HepG2 (cell line): ENCODE results near the gene RSKR. TPM values are rescaled to one million over a fixed set of nuclear protein-coding genes. Genes with fewer than 3 reads are reported as not detected.
A peak's percentile ranks its signal among the peaks of the same experiment; 100 is the strongest.

ENCODE experiments used
- AGO2 ChIP-seq: fragments of 200-400 bp; formaldehyde crosslinking; optimal IDR thresholded peaks from 2 replicates; pipeline ENCODE3; 2017; ENCODE audit warnings: mild to moderate bottlenecking, low read depth, low read length, moderate library complexity
- ARNT2 ChIP-seq: sonication (generic); formaldehyde crosslinking; IDR thresholded peaks from 2 replicates; pipeline ENCODE4 v1.8.0; 2022; ENCODE audit warnings: mild to moderate bottlenecking, low read depth, missing genetic modification reagents, moderate library complexity
- GABPA ChIP-seq, 2 experiments: IDR thresholded peaks; 2 replicates each; pipeline ENCODE4 v1.6.1; 2011 to 2016; ENCODE audit warnings: low read depth in 2 of 2, low read length in 1 of 2, missing biosample characterization in 1 of 2, missing genetic modification characterization in 1 of 2
- GPN1 ChIP-seq: sonication (generic); formaldehyde crosslinking; IDR thresholded peaks from 2 replicates; pipeline ENCODE4 v1.5.1; 2020; ENCODE audit warnings: missing genetic modification reagents, borderline replicate concordance
- KLF11 ChIP-seq: IDR thresholded peaks from 2 replicates; pipeline ENCODE4 v1.6.1; 2016; ENCODE audit warnings: missing compliant biosample characterization
- MAZ ChIP-seq, 2 experiments: sonication (generic) in 1 of 2; formaldehyde crosslinking in 1 of 2; IDR thresholded peaks; 2 replicates each; pipeline versions ENCODE4 v1.5.0 to v1.6.1; 2012 to 2020; ENCODE audit warnings: low read depth in 2 of 2, mild to moderate bottlenecking in 2 of 2, borderline replicate concordance in 1 of 2, improper control_type of control experiment in 1 of 2, low read length in 1 of 2, missing genetic modification reagents in 1 of 2, moderate library complexity in 1 of 2
- POLR2A ChIP-seq, 2 experiments: IDR thresholded peaks; 2 replicates each; pipeline ENCODE4 v1.6.1; 2011; ENCODE audit warnings: low read depth in 2 of 2, low read length in 2 of 2, mild to moderate bottlenecking in 1 of 2, moderate library complexity in 1 of 2; ENCODE audit not compliant: insufficient read depth in 1 of 2
- RAD21 ChIP-seq: fragments of 450-650 bp; formaldehyde crosslinking; IDR thresholded peaks from 2 replicates; pipeline ENCODE4 v1.5.0; 2020; ENCODE audit warnings: mild to moderate bottlenecking
- RBAK ChIP-seq: sonication (generic); formaldehyde crosslinking; IDR thresholded peaks from 2 replicates; pipeline ENCODE4 v1.5.1; 2020; ENCODE audit warnings: mild to moderate bottlenecking, missing genetic modification reagents
- RNF2 ChIP-seq: fragments of 450-650 bp; conservative IDR thresholded peaks from 2 replicates; pipeline ENCODE4 v1.6.1; 2016; ENCODE audit warnings: low read depth
- SIX1 ChIP-seq: sonication (generic); formaldehyde crosslinking; IDR thresholded peaks from 2 replicates; pipeline ENCODE4 v1.4.0; 2020; ENCODE audit warnings: missing genetic modification reagents, borderline replicate concordance
- U2AF2 ChIP-seq: fragments of 200-400 bp; formaldehyde crosslinking; IDR thresholded peaks from 2 replicates; pipeline ENCODE4 v1.6.1; 2017; ENCODE audit warnings: low read depth, mild to moderate bottlenecking, low read length
- ZNF101 ChIP-seq: sonication (generic); formaldehyde crosslinking; IDR thresholded peaks from 2 replicates; pipeline ENCODE4 v1.4.0; 2020; ENCODE audit warnings: mild to moderate bottlenecking, low read depth, missing genetic modification reagents, borderline replicate concordance
- ZNF260 ChIP-seq: sonication (generic); formaldehyde crosslinking; IDR thresholded peaks from 2 replicates; pipeline ENCODE4 v1.4.0; 2020; ENCODE audit warnings: missing genetic modification reagents, low read depth, mild to moderate bottlenecking, borderline replicate concordance
- ZNF280D ChIP-seq: sonication (generic); formaldehyde crosslinking; IDR thresholded peaks from 2 replicates; pipeline ENCODE4 v1.5.1; 2020; ENCODE audit warnings: mild to moderate bottlenecking, missing genetic modification reagents
- ZNF33B ChIP-seq: sonication (generic); formaldehyde crosslinking; IDR thresholded peaks from 2 replicates; pipeline ENCODE4 v1.5.1; 2020; ENCODE audit warnings: mild to moderate bottlenecking, missing genetic modification reagents
- ZNF558 ChIP-seq: sonication (generic); formaldehyde crosslinking; IDR thresholded peaks from 2 replicates; pipeline ENCODE4 v1.9.0; 2022; ENCODE audit warnings: mild to moderate bottlenecking, missing genetic modification reagents, borderline replicate concordance
- ZNF598 ChIP-seq: sonication (generic); formaldehyde crosslinking; IDR thresholded peaks from 2 replicates; pipeline ENCODE4 v1.5.1; 2020; ENCODE audit warnings: mild to moderate bottlenecking, missing genetic modification reagents, borderline replicate concordance
- ZNF704 ChIP-seq: sonication (generic); formaldehyde crosslinking; IDR thresholded peaks from 2 replicates; pipeline ENCODE4 v1.8.1; 2023; ENCODE audit warnings: mild to moderate bottlenecking, inconsistent platforms, moderate library complexity, missing genetic modification reagents, borderline replicate concordance
- ZNF790 ChIP-seq: sonication (generic); formaldehyde crosslinking; IDR thresholded peaks from 2 replicates; pipeline ENCODE4 v1.8.0; 2022; ENCODE audit warnings: missing genetic modification reagents, mild to moderate bottlenecking, borderline replicate concordance
- ZNF800 ChIP-seq: sonication (generic); formaldehyde crosslinking; IDR thresholded peaks from 2 replicates; pipeline ENCODE4 v1.4.0; 2020; ENCODE audit warnings: missing genetic modification reagents
- polyA plus RNA-seq, 8 experiments: library from polyadenylated mRNA; depleted of rRNA in 3 of 8; stranded (reverse) in 7 of 8; unstranded in 1 of 8; fragments of >200 nt; fragmentation: Illumina TruSeq in 4 of 8; extraction: Trizol in 4 of 8; gene quantifications; 2 replicates each; pipeline versions ENCODE4 v1.2.1 to v1.2.3, GENCODE V29; 2011 to 2016; ENCODE audit warnings: low read depth in 4 of 8, missing spikeins in 1 of 8, mixed read lengths in 1 of 8; ENCODE audit not compliant: insufficient read depth in 1 of 8
- total RNA-seq, 5 experiments: library from RNA; depleted of rRNA; stranded (reverse); fragments of >200 nt; fragmentation: Illumina TruSeq; extraction: Trizol; gene quantifications; 2 replicates each; pipeline ENCODE4 v1.2.3, GENCODE V29; 2016; ENCODE audit warnings: low read depth in 1 of 5

Gene RSKR
- total and polyA plus RNA-seq, 2 of the 13 experiments (the other 11 are each of a cell fraction or from before 2014, with no cell fraction given), result 5.0 to 10.4 TPM

GRCh38 chr17:28644787-28645575 lies 31.0 kb upstream of the RSKR start, which contains the start of gene BLTP2 (continued):
- TF ChIP-seq ZNF33B (CRISPR knock-in tag), result 0 out of 2 replicates have a peak, but pooled peaks have one; percentile 45
- TF ChIP-seq AGO2, result peak; percentile 83
- no peak for TF ChIP-seq SIX1 (CRISPR knock-in tag)
- TF ChIP-seq RAD21 (CRISPR knock-in tag), result no peak; the same call in 1 of the 2 replicates
- peak; percentile 68; the same call in 1 of the 2 replicates for TF ChIP-seq MAZ (IDR thresholded peaks at IDR 0.05; ENCODE audit: borderline replicate concordance, low read depth, low read length)
- TF ChIP-seq MAZ (CRISPR knock-in tag; IDR thresholded peaks at IDR 0.05; ENCODE audit: low read depth), result peak; percentile 96
- TF ChIP-seq RNF2, result no peak
- TF ChIP-seq ZNF558 (CRISPR knock-in tag), result no peak
- TF ChIP-seq ZNF598 (CRISPR knock-in tag), result peak; percentile 73; the same call in 1 of the 2 replicates
- peak; percentile 71; the same call in 1 of the 2 replicates for TF ChIP-seq ARNT2 (CRISPR knock-in tag)
- TF ChIP-seq U2AF2, result no peak
- TF ChIP-seq POLR2A (IDR thresholded peaks at IDR 0.05; ENCODE audit: insufficient read depth in 1 of 2, low read depth in 2 of 2, low read length in 2 of 2), result peak; percentile 61 to 87
- TF ChIP-seq ZNF704 (CRISPR knock-in tag), result peak; percentile 59; the same call in 1 of the 2 replicates
- 0 out of 2 replicates have a peak, but pooled peaks have one; percentile 10 for TF ChIP-seq ZNF280D (CRISPR knock-in tag)
- TF ChIP-seq GPN1 (CRISPR knock-in tag), result no peak
- peak; percentile 69 for TF ChIP-seq GABPA (IDR thresholded peaks at IDR 0.05; ENCODE audit: low read depth, low read length)
- peak; percentile 69 for TF ChIP-seq GABPA (CRISPR knock-in tag; IDR thresholded peaks at IDR 0.05; ENCODE audit: low read depth)
- no peak for TF ChIP-seq KLF11 (CRISPR knock-in tag)
- TF ChIP-seq ZNF101, result no peak
- no peak for TF ChIP-seq RBAK (CRISPR knock-in tag)
- TF ChIP-seq ZNF260 (CRISPR knock-in tag), result no peak
- TF ChIP-seq ZNF800 (CRISPR knock-in tag), result no peak; the same call in 1 of the 2 replicates
- TF ChIP-seq ZNF790, result no peak
